DMS79 treated with DMSO at 0.1 percent for 48 hours (cell line): ENCODE results near the gene BAZ2B.

Experiments
- DNase-seq: peaks from one replicate; lab custom pipeline; 2025; lab: John Stamatoyannopoulos, UW

Gene BAZ2B

GRCh38 chr2:159573846-159574606 lies 42.3 kb downstream of the BAZ2B start:
- no peak for DNase-seq

- DNase-seq, result no peak
These were observed 43.1 kb downstream of the BAZ2B start for GRCh38 chr2:159573294-159573693.

DNA sequence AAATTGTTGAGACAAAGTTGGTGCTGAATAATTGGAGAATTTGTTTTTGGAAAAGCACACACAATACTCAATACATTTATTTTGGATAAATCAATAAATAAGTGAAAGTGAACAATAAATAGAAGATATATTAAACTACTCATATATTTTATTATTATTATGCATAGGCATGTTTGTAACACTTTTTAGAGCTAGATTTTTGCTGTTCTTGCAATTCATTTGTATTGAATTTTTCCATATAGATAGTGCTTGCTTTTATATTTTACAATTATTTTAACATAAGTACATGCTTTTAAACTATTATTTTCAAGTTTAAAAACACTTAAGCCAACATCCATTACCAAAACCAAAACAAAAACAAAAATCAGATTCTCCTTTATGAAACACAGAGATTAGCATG lies 43.9 kb downstream of the BAZ2B start:
- no peak for DNase-seq

GRCh38 chr2:159571540-159572260 lies 44.6 kb downstream of the BAZ2B start:
- no peak for DNase-seq

DNA sequence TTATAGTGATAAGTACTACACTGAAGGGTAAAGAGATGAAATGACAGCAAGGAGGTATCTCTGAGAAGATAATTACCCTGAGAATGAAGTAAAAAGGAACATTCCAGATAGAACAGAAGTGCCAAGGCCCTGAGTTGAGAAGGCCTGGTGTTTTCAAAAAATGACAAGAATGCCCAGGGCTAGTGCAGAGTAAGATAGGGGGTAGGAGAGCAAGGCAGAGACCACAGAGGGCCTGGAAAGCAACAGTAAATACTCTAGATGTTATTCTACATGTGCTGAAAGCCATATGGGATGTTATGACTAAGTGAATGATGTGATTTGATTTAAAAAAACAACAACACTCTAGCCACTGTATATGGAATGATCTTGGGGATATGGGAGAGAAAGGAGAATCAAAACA lies 52.3 kb downstream of the BAZ2B start:
- no peak for DNase-seq

DNA sequence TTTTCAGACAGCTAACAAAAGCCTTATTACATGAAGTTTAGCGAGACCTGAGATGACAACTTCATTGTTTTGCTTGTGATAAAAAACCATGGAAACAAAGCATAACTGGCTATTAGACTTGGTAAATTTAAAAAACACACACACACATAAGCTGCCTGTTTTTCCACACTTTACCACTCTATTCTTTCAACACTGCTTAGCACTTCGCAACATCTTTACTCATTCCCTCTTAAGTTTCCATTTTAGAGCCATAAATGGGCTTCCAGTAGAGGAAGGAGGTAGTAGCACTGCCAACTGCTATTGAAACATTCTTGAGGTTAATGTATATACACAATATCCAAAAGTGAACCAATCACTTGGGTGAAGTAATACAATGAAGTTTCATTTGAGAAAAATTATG lies 54.1 kb downstream of the BAZ2B start:
- no peak for DNase-seq

DNA sequence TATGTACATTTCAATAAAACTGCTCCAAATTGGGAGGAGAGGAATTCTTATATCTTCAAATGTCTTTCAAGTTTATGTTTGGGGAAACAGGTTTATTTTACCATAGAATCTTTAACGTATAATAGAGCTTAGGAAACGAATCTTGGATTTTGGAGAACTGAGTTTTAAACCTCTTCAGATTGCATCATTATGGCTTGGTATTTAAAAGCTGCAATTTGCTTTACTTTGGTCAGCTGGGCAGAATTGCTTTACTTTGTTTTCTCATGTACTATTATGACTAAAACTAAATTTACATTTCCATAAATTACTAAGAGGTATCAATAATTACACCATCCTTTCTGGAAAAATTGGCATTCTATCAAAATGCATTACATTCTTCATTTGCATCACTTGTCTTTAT lies 54.6 kb downstream of the BAZ2B start:
- no peak for DNase-seq

- no peak for DNase-seq
These were observed 55.1 kb downstream of the BAZ2B start for GRCh38 chr2:159561242-159561641.

DNA sequence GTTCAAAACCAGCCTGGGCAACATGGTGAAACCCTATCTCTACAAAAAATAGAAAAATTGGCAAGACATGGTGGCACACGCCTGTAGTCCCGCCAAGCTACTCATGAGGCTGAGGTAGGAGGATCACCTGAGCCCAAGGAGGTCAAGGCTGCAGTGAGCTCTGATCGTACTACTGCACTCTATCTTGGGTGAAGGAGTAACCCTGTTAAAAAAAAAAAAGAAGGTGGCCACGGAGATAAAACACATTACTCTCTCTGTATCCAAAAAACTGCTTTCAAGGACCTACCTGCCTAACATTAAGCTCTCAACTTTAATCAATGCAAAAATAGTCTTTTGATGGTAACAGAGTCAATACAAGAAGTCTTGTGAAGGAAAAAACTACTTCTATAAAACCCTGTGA lies 57.3 kb downstream of the BAZ2B start:
- no peak for DNase-seq

- no peak for DNase-seq
These were observed 57.9 kb downstream of the BAZ2B start for GRCh38 chr2:159558479-159558878.

DNA sequence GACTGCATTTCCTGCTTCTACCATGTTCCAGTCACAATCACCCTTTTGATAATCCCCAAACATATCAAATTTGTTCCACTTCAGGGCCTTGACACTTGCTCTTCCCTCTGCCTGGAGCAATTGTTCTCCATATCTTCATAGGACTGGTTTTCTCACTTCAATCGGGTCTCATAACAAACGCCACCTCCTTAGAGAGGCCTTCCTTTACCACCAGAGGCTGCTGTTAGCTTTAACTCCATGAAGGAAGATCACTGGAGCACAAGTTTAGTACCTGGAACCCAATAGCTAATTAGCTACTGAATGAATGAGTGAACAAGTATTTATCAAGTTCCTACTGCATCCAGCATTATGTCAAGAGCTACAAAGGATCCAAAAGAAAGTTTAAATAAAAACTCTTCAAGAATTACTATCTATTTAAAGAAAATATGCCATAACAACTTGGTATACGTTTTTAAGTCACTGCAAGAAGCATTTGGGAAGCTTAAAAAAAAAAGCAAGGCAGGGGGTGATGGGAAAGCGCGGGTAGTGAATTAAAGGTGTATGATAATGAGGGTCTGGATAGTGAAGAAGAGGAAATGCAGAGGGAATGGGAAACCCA lies 58.8 kb downstream of the BAZ2B start:
- DNase-seq, result no peak

DNA sequence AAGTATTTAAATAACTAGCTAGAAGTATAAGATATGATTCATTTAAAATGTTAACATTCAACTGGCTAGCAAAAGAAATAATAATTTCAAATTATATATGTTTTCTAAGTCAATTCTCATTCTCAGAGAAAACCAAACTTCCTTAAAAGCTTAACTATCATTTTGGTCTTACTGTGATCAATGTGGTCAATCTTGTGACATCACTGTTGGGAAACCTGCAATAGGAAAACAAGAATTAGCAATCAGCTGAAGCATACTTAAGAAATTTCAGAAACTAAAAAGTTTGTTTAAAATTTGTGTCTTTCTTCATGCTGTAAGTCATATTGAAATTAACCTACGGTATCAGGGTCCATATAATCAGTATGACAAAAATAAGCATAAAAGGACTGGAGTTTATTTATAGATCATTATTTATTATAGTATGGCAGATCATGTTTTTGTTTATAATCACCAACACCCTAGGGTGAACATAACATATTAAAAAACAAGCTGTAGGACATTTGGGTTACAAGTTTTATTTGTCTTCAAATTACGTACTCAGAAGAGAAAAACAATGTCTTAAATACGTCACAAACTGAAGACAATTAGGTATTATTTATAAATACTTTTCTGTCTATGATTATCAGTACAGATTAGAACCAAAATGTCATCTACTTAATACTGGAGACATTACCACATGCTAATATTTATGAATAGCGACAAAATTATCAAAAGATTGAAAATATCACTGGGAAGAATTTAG lies 60.5 kb downstream of the BAZ2B start:
- DNase-seq, result no peak

GRCh38 chr2:159553727-159554126 lies 62.6 kb downstream of the BAZ2B start:
- DNase-seq, result no peak

GRCh38 chr2:159551806-159552205 lies 64.5 kb downstream of the BAZ2B start:
- DNase-seq, result no peak

DNA sequence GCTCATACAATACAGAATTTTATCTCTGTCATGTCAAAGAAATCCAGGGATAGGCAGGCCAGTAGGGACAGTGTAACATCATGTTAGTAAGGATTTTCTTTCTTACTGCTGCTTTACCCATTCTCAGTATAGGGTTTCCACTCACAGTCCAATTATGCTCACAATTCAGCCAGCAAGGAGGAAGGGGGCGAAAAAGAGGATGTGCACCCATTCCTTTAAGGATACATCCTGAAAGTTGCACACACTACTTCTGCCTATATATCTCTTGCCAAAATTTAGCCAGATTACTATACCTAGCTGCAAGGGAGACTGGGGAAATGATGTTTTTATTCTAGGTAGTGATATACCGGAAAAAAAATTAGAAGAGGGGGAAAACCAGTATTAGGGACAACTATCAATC lies 66.1 kb downstream of the BAZ2B start:
- no peak for DNase-seq

GRCh38 chr2:159549234-159549633 lies 67.1 kb downstream of the BAZ2B start:
- no peak for DNase-seq

- DNase-seq, result no peak
These were observed 69.5 kb downstream of the BAZ2B start for GRCh38 chr2:159546716-159547430.

GRCh38 chr2:159546039-159546438 lies 70.3 kb downstream of the BAZ2B start:
- DNase-seq, result no peak

DNA sequence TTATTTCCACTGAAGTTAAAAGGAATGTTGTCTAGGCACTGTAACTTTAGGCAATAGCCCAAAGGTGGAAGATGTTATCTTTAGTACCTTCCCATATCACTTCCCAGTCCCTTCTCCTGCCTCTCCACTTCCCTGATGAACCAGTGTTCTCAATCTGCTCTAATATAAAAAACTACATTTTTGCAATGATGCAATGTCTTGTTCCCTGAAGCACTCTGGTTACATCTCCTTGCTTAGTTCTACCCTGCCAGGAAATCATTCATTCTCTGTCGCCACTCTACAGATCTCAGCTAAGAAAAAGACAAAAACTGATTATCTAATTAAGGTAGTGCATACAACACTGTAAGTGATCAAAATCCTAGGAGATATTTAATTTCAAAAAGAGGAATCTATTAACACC lies 71.3 kb downstream of the BAZ2B start:
- DNase-seq, result no peak

DNA sequence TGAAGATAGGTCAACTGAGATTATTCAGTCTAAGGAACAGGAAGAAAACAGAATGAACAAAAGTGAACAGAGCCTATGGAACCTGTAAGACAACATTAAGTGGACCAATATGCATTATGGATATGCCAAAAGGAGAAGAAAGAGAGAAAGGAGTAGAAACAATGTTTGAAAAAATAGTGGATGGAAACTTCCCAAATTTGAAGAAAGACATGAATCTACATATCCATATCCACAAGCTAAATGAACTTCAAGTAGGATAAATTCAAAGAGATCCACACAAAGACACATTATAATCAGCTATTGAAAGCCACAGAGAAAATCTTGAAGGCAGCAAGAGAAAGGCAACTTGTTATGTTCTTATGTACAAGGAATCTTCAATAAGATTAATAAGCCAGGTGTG lies 74.2 kb downstream of the BAZ2B start:
- DNase-seq, result no peak

GRCh38 chr2:159539701-159540100 lies 76.6 kb downstream of the BAZ2B start:
- DNase-seq, result no peak

DNA sequence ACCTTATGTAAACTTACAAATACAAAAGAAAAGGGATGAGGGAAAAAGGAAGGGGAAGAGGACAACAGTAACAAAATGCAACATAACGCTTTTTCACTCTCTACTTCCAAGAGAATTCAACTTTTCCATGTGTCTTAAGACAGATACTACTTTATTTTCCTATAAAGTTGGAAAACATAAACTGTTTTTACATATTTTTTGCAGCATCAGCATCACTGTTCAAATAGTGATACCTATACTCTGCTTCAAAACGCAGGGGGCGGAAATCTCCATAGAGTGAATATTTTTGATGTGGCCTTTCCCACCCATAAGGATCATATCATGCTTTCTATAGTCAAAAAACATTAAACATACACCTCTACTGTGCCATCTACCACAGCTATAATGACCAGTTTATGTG lies 77.5 kb downstream of the BAZ2B start:
- no peak for DNase-seq
